ENCODE measurements around the gene PCDHGA8. TPM values are rescaled to one million over a fixed set of nuclear protein-coding genes. Genes with fewer than 3 reads are reported as not detected.
"Not testable (repeated sequence)": the region's sequence is repeated elsewhere in the genome, so short reads cannot be mapped to it uniquely, and the experiment has no call there.

Gene PCDHGA8
- polyA plus RNA-seq, 1 of the 3 experiments (the other 2 are of a cell fraction): 0.12 TPM

- Histone ChIP-seq H3F3A (replicated peaks; ENCODE audit: insufficient read depth) (peaks cover 4% of the 10 kb centered on the region), H3K9me2 (no peaks in the 10 kb centered on the region), H3K4me1 (ENCODE audit: control insufficient read depth in 1 of 2, insufficient read depth in 2 of 2, low read depth in 1 of 2, low read length in 1 of 2) (no peaks in the 10 kb centered on the region), H3K36me3 (replicated peaks in 1 of 2; ENCODE audit: control insufficient read depth in 1 of 2, insufficient read depth in 2 of 2, low read length in 1 of 2) (no peaks in the 10 kb centered on the region), H3K27ac (ENCODE audit: low read depth in 2 of 2, low read length in 1 of 2) (no peak within 1 kb of the TSS), H2AFZ (ENCODE audit: low read depth) (no peak within 1 kb of the TSS), H3K9me3 (no peaks in the 10 kb centered on the region), H3K4me3 (ENCODE audit: low read depth in 2 of 2, low read length in 1 of 2) (peak within 1 kb of the TSS; percentile 22 to 28; a peak in 3 of 4 replicates), H3K79me2 (ENCODE audit: insufficient read depth) (no peaks in the 10 kb centered on the region), H3K9ac (no peak within 1 kb of the TSS), H3K27me3 (ENCODE audit: insufficient read depth) (no peaks in the 10 kb centered on the region), H3K4me2 (no peak within 1 kb of the TSS), H4K20me1 (ENCODE audit: insufficient read depth) (no peaks in the 10 kb centered on the region)
- ChIA-PET CTCF (interaction anchor here (0.9 to 2.5 kb wide), 5 partner anchors 105 to 328 kb away, joined by 3 to 11 read pairs (median 4); no protein-coding TSS in a partner anchor), POLR2A (no interaction called here)
- WGBS (ENCODE audit: low lambda C conversion rate): 85% methylated on average over 31 of the region's 31 CpGs
- no peak for DNase-seq
- no peak for TF ChIP-seq TEAD4 (IDR thresholded peaks at IDR 0.05; ENCODE audit: borderline replicate concordance, insufficient read depth)
- TF ChIP-seq RXRA (IDR thresholded peaks at IDR 0.05; ENCODE audit: borderline replicate concordance, low read depth): no peak
- TF ChIP-seq SIN3A (IDR thresholded peaks at IDR 0.05; ENCODE audit: borderline replicate concordance, low read depth, low read length): no peak
- TF ChIP-seq TAF1 (IDR thresholded peaks at IDR 0.05; ENCODE audit: borderline replicate concordance, low read depth, low read length): no peak
- TF ChIP-seq SMC3 (IDR thresholded peaks at IDR 0.05; ENCODE audit: low read depth, low read length): peak; percentile 26; the same call in 1 of the 2 replicates
- TF ChIP-seq GABPA (IDR thresholded peaks at IDR 0.05; ENCODE audit: low read depth): no peak
- TF ChIP-seq FOXM1 (IDR thresholded peaks at IDR 0.05; ENCODE audit: low read depth): no peak
- TF ChIP-seq RAD21 (IDR thresholded peaks at IDR 0.05; ENCODE audit: low read length): peak; percentile 47
- TF ChIP-seq CHD2 (IDR thresholded peaks at IDR 0.05; ENCODE audit: low read length, partially characterized antibody): no peak
- no peak for TF ChIP-seq MEF2A (IDR thresholded peaks at IDR 0.05; ENCODE audit: borderline replicate concordance, low read depth)
- no peak for TF ChIP-seq EZH2phosphoT487 (IDR thresholded peaks at IDR 0.05; ENCODE audit: borderline replicate concordance, low read depth)
- no peak for TF ChIP-seq RCOR1 (IDR thresholded peaks at IDR 0.05; ENCODE audit: low read length)
- no peak for TF ChIP-seq MXI1 (IDR thresholded peaks at IDR 0.05; ENCODE audit: low read depth, low read length)
- peak; percentile 54 for TF ChIP-seq CTCF (IDR thresholded peaks at IDR 0.05)
Observed at GRCh38 chr5:141412854-141413539, 20.6 kb downstream of the PCDHGA8 start, which contains the start of gene PCDHGA10. PCDHGA10 (plus strand) TSS chr5:141412987; CDS start chr5:141413176, 189 bp downstream.

- no peak overlapping the region for H3K27ac ChIP-seq (ENCODE audit: low read depth in 2 of 2, low read length in 1 of 2)
- no peaks in the 10 kb centered on the region for H4K20me1 ChIP-seq (ENCODE audit: insufficient read depth)
- POLR2A ChIA-PET: no interaction called here
- no peak overlapping the region for H3K9ac ChIP-seq
- CTCF ChIA-PET: interaction anchor here (0.9 to 2.5 kb wide), 5 partner anchors 11 to 329 kb away, joined by 3 to 11 read pairs (median 4); no protein-coding TSS in a partner anchor
- H3K27me3 ChIP-seq (ENCODE audit: insufficient read depth): no peaks in the 10 kb centered on the region
- no peak for DNase-seq
- no peaks in the 10 kb centered on the region; a peak in 1 of 4 replicates for H3K4me1 ChIP-seq (ENCODE audit: control insufficient read depth in 1 of 2, insufficient read depth in 2 of 2, low read depth in 1 of 2, low read length in 1 of 2)
- H3K9me2 ChIP-seq: no peaks in the 10 kb centered on the region
- no peaks in the 10 kb centered on the region for H3K36me3 ChIP-seq (replicated peaks in 1 of 2; ENCODE audit: control insufficient read depth in 1 of 2, insufficient read depth in 2 of 2, low read length in 1 of 2)
- H3F3A ChIP-seq (replicated peaks; ENCODE audit: insufficient read depth): peaks cover 4% of the 10 kb centered on the region
- WGBS (ENCODE audit: low lambda C conversion rate): 92% methylated on average over 23 of the region's 25 CpGs
- no peak overlapping the region for H3K4me2 ChIP-seq
- no peaks in the 10 kb centered on the region for H3K9me3 ChIP-seq
- H2AFZ ChIP-seq (ENCODE audit: low read depth): no peak overlapping the region
- no peak for TF ChIP-seq MAX (IDR thresholded peaks at IDR 0.05; ENCODE audit: low read depth)
- no peak for TF ChIP-seq MEF2A (IDR thresholded peaks at IDR 0.05; ENCODE audit: borderline replicate concordance, low read depth)
- no peak for TF ChIP-seq YY1 (IDR thresholded peaks at IDR 0.05; ENCODE audit: low read depth)
- no peak for TF ChIP-seq RXRA (IDR thresholded peaks at IDR 0.05; ENCODE audit: borderline replicate concordance, low read depth)
- no peaks in the 10 kb centered on the region for H3K79me2 ChIP-seq (ENCODE audit: insufficient read depth)
- H3K4me3 ChIP-seq (ENCODE audit: low read depth in 2 of 2, low read length in 1 of 2): no peak overlapping the region; a peak in 2 of 4 replicates
Observed at GRCh38 chr5:141413540-141414069, 21.2 kb downstream of the PCDHGA8 start.

GRCh38 chr5:141414548-141415274 is 22.3 kb downstream of the PCDHGA8 start:
- H3K9ac ChIP-seq; H3F3A ChIP-seq (replicated peaks; ENCODE audit: insufficient read depth); H3K4me2 ChIP-seq; H3K36me3 ChIP-seq (replicated peaks in 1 of 2; ENCODE audit: control insufficient read depth in 1 of 2, insufficient read depth in 2 of 2, low read length in 1 of 2); DNase-seq; H3K4me3 ChIP-seq (ENCODE audit: low read depth in 2 of 2, low read length in 1 of 2); H3K79me2 ChIP-seq (ENCODE audit: insufficient read depth); H3K27ac ChIP-seq (ENCODE audit: low read depth in 2 of 2, low read length in 1 of 2); POLR2A ChIA-PET; H3K4me1 ChIP-seq (ENCODE audit: control insufficient read depth in 1 of 2, insufficient read depth in 2 of 2, low read depth in 1 of 2, low read length in 1 of 2); H3K27me3 ChIP-seq (ENCODE audit: insufficient read depth); H4K20me1 ChIP-seq (ENCODE audit: insufficient read depth); H2AFZ ChIP-seq (ENCODE audit: low read depth); H3K9me3 ChIP-seq; H3K9me2 ChIP-seq: not testable (repeated sequence)
- CTCF ChIA-PET: interaction anchor here (0.7 to 2.5 kb wide), 3 partner anchors 9 to 149 kb away, joined by 3 to 9 read pairs (median 5); no protein-coding TSS in a partner anchor
- WGBS (ENCODE audit: low lambda C conversion rate): 86% methylated on average over 25 of the region's 46 CpGs
